DOHH2 (cell line): ENCODE results near the gene NDRG3.

Source experiments
- H3F3A ChIP-seq: fragments of 200-600 bp; sonication (generic), shearing (Covaris generic); 2 replicates; pipeline ENCODE4 v1.6.0; 2016; ENCODE audit warnings: antibody characterized with exemption, mild to moderate bottlenecking; ENCODE audit not compliant: control insufficient read depth, insufficient read depth
- H3K27ac ChIP-seq: fragments of 200-600 bp; sonication (generic); 2 replicates; pipeline ENCODE4 v1.5.1; 2014; ENCODE audit warnings: low read depth, mild to moderate bottlenecking, low read length, moderate library complexity
- H3K27me3 ChIP-seq: fragments of 200-600 bp; sonication (generic); 2 replicates; pipeline ENCODE4 v1.6.1; 2014; ENCODE audit warnings: mild to moderate bottlenecking, low read length, mixed read lengths; ENCODE audit not compliant: control insufficient read depth
- H3K36me3 ChIP-seq: fragments of 200-600 bp; sonication (generic); 2 replicates; pipeline ENCODE4 v1.6.1; 2014; ENCODE audit warnings: mild to moderate bottlenecking, low read length, moderate library complexity, mixed read lengths; ENCODE audit not compliant: control insufficient read depth
- H3K4me1 ChIP-seq: fragments of 200-600 bp; sonication (generic); 2 replicates; pipeline ENCODE4 v1.6.1; 2014; ENCODE audit warnings: mild to moderate bottlenecking, low read length, mixed read lengths; ENCODE audit not compliant: control insufficient read depth
- H3K4me2 ChIP-seq: fragments of 200-600 bp; sonication (generic); 2 replicates; pipeline ENCODE4 v1.6.0; 2014; ENCODE audit warnings: mild to moderate bottlenecking, low read length, moderate library complexity
- H3K4me3 ChIP-seq: fragments of 200-600 bp; sonication (generic); 2 replicates; pipeline ENCODE4 v1.5.1; 2014; ENCODE audit warnings: mild to moderate bottlenecking, low read length, mixed read lengths
- H3K79me2 ChIP-seq: fragments of 200-600 bp; sonication (generic); 2 replicates; pipeline ENCODE4 v1.6.1; 2014; ENCODE audit warnings: mild to moderate bottlenecking, low read length, mixed read lengths; ENCODE audit not compliant: control insufficient read depth
- H3K9me2 ChIP-seq: fragments of 200-600 bp; sonication (generic); replicated peaks from 2 replicates; pipeline ENCODE4 v1.6.1; 2014; ENCODE audit warnings: mild to moderate bottlenecking, low read length, mixed read lengths; ENCODE audit not compliant: control insufficient read depth
- H3K9me3 ChIP-seq: fragments of 200-600 bp; sonication (generic); 2 replicates; pipeline ENCODE4 v1.6.1; 2014; ENCODE audit warnings: antibody characterized with exemption, low read length, mixed read lengths; ENCODE audit not compliant: control insufficient read depth, insufficient read depth
- H4K20me1 ChIP-seq: fragments of 200-600 bp; sonication (generic); 2 replicates; pipeline ENCODE4 v1.6.0; 2014; ENCODE audit warnings: low read depth, mild to moderate bottlenecking, antibody characterized with exemption, low read length, moderate library complexity; ENCODE audit not compliant: control insufficient read depth, insufficient read depth
- EZH2phosphoT487 ChIP-seq: fragments of 200-600 bp; sonication (generic); IDR thresholded peaks from 2 replicates; pipeline ENCODE4 v1.6.1; 2017; ENCODE audit warnings: borderline replicate concordance, mild to moderate bottlenecking, antibody characterized with exemption, low read length, moderate library complexity, mixed read lengths
- TF ChIP-seq, protein P1 (sequence below): fragments of 200-600 bp; sonication (generic); IDR thresholded peaks from one replicate; pipeline ENCODE4 v1.5.1; 2014; ENCODE audit warnings: antibody characterized with exemption, mild to moderate bottlenecking, low read depth, low read length; ENCODE audit not compliant: poor library complexity, severe bottlenecking

NDRG3 gene

GRCh38 chr20:36761125-36761524, 15.2 kb upstream of the NDRG3 start:
- Histone ChIP-seq H3F3A (peaks cover 4% of the 10 kb centered on the region; the same call in 1 of the 2 replicates), H3K27me3 (no peaks in the 10 kb centered on the region), H3K79me2 (0 out of 2 replicates have a peak, but pooled peaks cover 3% of the 10 kb centered on the region), H3K4me3 (no peak overlapping the region), H4K20me1 (no peaks in the 10 kb centered on the region), H3K27ac (no peak overlapping the region), H3K9me3 (no peaks in the 10 kb centered on the region), H3K36me3 (peaks cover 58% of the 10 kb centered on the region), H3K4me1 (peaks cover 24% of the 10 kb centered on the region), H3K4me2 (no peak overlapping the region), H3K9me2 (no peaks in the 10 kb centered on the region)
- TF ChIP-seq, protein P1, sequence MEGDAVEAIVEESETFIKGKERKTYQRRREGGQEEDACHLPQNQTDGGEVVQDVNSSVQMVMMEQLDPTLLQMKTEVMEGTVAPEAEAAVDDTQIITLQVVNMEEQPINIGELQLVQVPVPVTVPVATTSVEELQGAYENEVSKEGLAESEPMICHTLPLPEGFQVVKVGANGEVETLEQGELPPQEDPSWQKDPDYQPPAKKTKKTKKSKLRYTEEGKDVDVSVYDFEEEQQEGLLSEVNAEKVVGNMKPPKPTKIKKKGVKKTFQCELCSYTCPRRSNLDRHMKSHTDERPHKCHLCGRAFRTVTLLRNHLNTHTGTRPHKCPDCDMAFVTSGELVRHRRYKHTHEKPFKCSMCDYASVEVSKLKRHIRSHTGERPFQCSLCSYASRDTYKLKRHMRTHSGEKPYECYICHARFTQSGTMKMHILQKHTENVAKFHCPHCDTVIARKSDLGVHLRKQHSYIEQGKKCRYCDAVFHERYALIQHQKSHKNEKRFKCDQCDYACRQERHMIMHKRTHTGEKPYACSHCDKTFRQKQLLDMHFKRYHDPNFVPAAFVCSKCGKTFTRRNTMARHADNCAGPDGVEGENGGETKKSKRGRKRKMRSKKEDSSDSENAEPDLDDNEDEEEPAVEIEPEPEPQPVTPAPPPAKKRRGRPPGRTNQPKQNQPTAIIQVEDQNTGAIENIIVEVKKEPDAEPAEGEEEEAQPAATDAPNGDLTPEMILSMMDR: no peak
- TF ChIP-seq EZH2phosphoT487: no peak

- no peaks in the 10 kb centered on the region for H3K9me3 ChIP-seq
- no peaks in the 10 kb centered on the region for H3K9me2 ChIP-seq
- TF ChIP-seq, protein P1: no peak
- TF ChIP-seq EZH2phosphoT487: no peak
- H4K20me1 ChIP-seq: no peaks in the 10 kb centered on the region
- H3K4me3 ChIP-seq: no peak overlapping the region
- peaks cover 59% of the 10 kb centered on the region for H3K36me3 ChIP-seq
- no peak overlapping the region for H3K27ac ChIP-seq
- H3F3A ChIP-seq: peaks cover 4% of the 10 kb centered on the region; the same call in 1 of the 2 replicates
- no peaks in the 10 kb centered on the region for H3K27me3 ChIP-seq
- peaks cover 24% of the 10 kb centered on the region for H3K4me1 ChIP-seq
- H3K4me2 ChIP-seq: no peak overlapping the region
- 0 out of 2 replicates have a peak, but pooled peaks cover 3% of the 10 kb centered on the region for H3K79me2 ChIP-seq
These were observed 14.8 kb upstream of the NDRG3 start for GRCh38 chr20:36760647-36761046.

GRCh38 chr20:36758276-36758675, 12.4 kb upstream of the NDRG3 start:
- Histone ChIP-seq H3K4me1 (peaks cover 29% of the 10 kb centered on the region), H3K27me3 (no peaks in the 10 kb centered on the region), H3K9me2 (no peaks in the 10 kb centered on the region), H4K20me1 (no peaks in the 10 kb centered on the region), H3K4me3 (peak overlapping the region; percentile 61), H3K79me2 (0 out of 2 replicates have a peak, but pooled peaks cover 3% of the 10 kb centered on the region), H3K27ac (peak overlapping the region; percentile 67), H3K9me3 (no peaks in the 10 kb centered on the region), H3K36me3 (peaks cover 68% of the 10 kb centered on the region), H3F3A (peaks cover 4% of the 10 kb centered on the region; the same call in 1 of the 2 replicates), H3K4me2 (peak overlapping the region; percentile 79)
- no peak for TF ChIP-seq EZH2phosphoT487
- TF ChIP-seq, protein P1: no peak
